HG03025 (cell line): Measurements from ENCODE around the gene CBLB.

ENCODE experiments used
- ATAC-seq: cut with Tn5 transposase; IDR thresholded peaks from one replicate; pipeline ENCODE4 v1.9.1; 2021; ENCODE audit warnings: mild to moderate bottlenecking, moderate library complexity; ENCODE audit not compliant: unreplicated experiment, low FRiP score

The CBLB gene

GRCh38 chr3:105649480-105649879, 219.3 kb downstream of the CBLB start:
- ATAC-seq: no peak

GRCh38 chr3:105647047-105647446, 221.8 kb downstream of the CBLB start:
- ATAC-seq: no peak

GRCh38 chr3:105639131-105639530, 229.7 kb downstream of the CBLB start:
- no peak for ATAC-seq

- ATAC-seq: no peak
Measured at GRCh38 chr3:105634708-105635107, 234.1 kb downstream of the CBLB start.

- ATAC-seq: no peak
Measured at GRCh38 chr3:105629718-105630117, 239.1 kb downstream of the CBLB start.

GRCh38 chr3:105626739-105627138, 242.1 kb downstream of the CBLB start:
- ATAC-seq: no peak

GRCh38 chr3:105622169-105622568, 246.6 kb downstream of the CBLB start:
- no peak for ATAC-seq

- no peak for ATAC-seq
Measured at GRCh38 chr3:105620236-105620635, 248.6 kb downstream of the CBLB start.

GRCh38 chr3:105619651-105620050, 249.2 kb downstream of the CBLB start:
- no peak for ATAC-seq

- no peak for ATAC-seq
Measured at GRCh38 chr3:105618556-105618955, 250.3 kb downstream of the CBLB start.

- ATAC-seq: no peak
Measured at GRCh38 chr3:105616374-105617121, 252.3 kb downstream of the CBLB start.

GRCh38 chr3:105615814-105616213, 253.0 kb downstream of the CBLB start:
- no peak for ATAC-seq

GRCh38 chr3:105614288-105615030, 254.4 kb downstream of the CBLB start:
- no peak for ATAC-seq

GRCh38 chr3:105613120-105613519, 255.7 kb downstream of the CBLB start:
- no peak for ATAC-seq

- no peak for ATAC-seq
Measured at GRCh38 chr3:105611304-105612192, 257.3 kb downstream of the CBLB start.

GRCh38 chr3:105610473-105610872, 258.3 kb downstream of the CBLB start:
- no peak for ATAC-seq

- no peak for ATAC-seq
Measured at GRCh38 chr3:105608623-105609022, 260.2 kb downstream of the CBLB start.

- no peak for ATAC-seq
Measured at GRCh38 chr3:105606016-105606415, 262.8 kb downstream of the CBLB start.
